Fibroblast of mammary gland (primary cell): ENCODE data around the gene KCNJ15.

Experiments used
- DNase-seq: peaks from one replicate; pipeline ENCODE4 v3.0.0-alpha.2; 2010; ENCODE audit warnings: low read depth
- H3K4me3 ChIP-seq: 2 replicates; pipeline ENCODE4 v1.5.1; 2011; ENCODE audit warnings: low read depth, mild to moderate bottlenecking, low read length, moderate library complexity; ENCODE audit not compliant: control insufficient read depth
- CTCF ChIP-seq: conservative IDR thresholded peaks from 2 replicates; pipeline ENCODE4 v1.5.1; 2011; ENCODE audit warnings: low read depth, low read length, inconsistent platforms; ENCODE audit not compliant: control insufficient read depth, insufficient read depth

The KCNJ15 gene

DNA sequence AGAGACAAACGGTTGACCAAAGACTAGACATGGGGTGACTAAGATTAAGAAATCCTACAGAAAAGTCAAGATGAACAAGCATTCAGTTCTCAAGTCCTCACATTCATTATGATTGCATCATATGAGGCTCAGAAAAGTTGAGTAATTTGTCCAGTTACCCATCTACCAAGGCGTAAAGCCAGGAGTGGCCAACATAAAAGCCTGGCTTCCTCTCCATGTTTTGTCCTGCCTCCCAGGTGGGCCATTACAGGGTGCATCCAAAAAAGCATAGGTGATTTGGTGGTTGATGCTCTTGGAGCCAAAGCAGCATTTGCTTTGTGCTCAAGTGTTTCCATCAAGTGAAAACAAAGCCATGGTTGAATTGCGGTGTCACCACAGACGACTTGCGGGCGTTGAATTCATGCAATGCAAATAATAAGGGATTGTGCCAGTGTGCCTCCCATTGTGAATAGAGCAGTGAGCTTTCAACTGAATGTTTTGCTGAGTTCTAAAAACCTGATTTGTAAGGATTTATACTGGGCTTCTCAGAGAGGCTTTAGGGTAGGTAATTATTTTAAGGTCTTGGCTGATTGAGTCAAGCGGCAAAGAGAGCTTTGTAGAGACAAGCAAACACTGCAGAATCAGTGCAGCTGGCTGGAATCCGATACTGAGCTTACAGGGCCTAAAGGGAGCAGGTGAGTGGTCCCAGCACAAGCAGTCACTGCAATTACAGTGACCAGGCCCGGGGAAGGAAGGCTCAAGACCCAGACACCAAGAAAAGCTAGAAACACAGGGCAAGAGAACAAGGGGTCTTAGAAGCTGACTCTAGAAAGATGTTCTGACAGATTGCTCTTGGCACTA, 54.1 kb downstream of the KCNJ15 start:
- DNase-seq = peak; percentile 95
- H3K4me3 ChIP-seq = no peak overlapping the region
- TF ChIP-seq CTCF = no peak

DNA sequence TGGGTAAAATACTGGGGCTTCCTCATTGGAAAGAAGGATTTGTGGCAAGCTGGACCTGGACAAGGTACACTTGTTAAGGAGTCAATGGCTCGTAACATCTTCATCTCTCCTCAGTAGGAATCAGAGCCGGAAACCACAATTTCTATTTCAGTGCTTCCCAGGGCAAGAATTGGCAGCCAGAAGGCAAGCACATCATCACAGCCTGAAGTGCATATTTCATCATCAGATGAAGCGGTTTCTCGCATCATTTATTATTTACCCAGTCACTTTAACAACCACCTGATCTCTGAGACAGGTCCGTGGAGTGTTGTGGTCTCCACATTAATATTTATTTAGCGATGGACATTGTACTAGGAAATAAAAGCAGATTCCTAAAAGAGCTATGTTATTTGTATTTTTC, 55.0 kb downstream of the KCNJ15 start:
- no peak for TF ChIP-seq CTCF
- DNase-seq = peak; percentile 60
- H3K4me3 ChIP-seq = no peak overlapping the region

- TF ChIP-seq CTCF = no peak
- no peak overlapping the region for H3K4me3 ChIP-seq
- no peak for DNase-seq
Observed at GRCh38 chr21:38312822-38313221, 56.0 kb downstream of the KCNJ15 start.

DNA sequence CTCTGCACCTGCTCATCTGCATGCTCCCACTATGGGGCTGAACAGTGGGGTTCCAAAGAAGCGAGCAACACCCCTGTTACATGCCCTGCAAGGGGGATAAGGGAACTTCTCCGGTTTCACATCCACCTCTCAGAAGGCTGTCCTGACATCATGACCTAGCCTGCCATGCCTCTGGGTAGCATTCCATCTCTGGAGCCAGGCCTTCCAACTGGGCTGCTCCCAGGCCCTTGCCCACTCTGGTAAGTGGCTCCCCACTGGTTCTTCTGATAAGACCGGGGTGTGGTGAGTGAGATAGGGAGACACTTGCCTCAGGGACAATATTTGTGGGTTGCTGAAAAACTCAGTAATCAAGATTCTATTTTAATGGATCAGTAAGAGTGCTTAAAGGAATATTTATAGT, 57.8 kb downstream of the KCNJ15 start:
- no peak overlapping the region for H3K4me3 ChIP-seq
- DNase-seq = no peak

DNA sequence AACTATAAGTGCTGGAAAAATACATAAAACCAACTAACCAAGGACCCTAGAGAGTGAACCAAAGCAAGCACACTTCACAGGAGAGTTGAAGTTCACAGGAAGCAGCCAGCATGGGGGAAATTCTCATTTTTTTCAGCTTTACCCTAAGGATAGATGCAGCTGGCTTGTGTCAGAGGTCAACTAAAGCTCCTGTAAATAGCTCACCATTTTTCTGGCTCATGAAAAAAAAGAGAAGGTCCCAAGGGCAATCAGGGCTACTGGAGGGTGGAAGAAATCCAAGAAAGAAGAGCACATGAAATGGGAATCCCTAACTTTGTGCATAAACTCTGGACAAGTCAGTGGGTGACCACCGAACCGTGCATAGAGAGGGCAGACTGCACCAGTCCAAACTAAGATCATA, 58.3 kb downstream of the KCNJ15 start:
- no peak for TF ChIP-seq CTCF
- H3K4me3 ChIP-seq = no peak overlapping the region
- DNase-seq = peak; percentile 82

More for the DNA sequence above, 57.8 kb downstream of the KCNJ15 start:
- no peak for TF ChIP-seq CTCF

DNA sequence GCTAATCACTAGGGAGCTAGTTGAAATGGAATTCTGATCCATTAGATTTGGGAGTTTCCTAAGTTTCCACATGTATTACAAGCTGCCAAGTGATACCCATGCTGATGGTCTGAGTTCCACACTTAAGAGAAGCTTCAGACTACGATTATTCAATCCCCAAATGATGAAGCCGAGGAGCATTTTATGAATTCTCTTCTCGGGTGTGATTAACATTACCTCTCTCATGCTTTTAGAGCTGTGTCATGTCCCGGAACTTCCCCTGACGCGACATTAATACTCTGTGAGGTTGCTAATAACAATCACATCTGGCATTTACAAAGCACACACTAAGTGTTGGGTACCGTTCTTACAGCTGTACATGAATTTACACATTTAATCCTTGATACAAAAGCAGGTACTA, 63.0 kb downstream of the KCNJ15 start:
- TF ChIP-seq CTCF = no peak
- H3K4me3 ChIP-seq = no peak overlapping the region
- peak; percentile 82 for DNase-seq
